Mucosa of descending colon (tissue), 3 donors: ENCODE measurements around the gene AACS. TPM values are rescaled to one million over a fixed set of nuclear protein-coding genes. Genes with fewer than 3 reads are reported as not detected.
A peak's percentile ranks its signal among the peaks of the same experiment; 100 is the strongest.

Source experiments
- ATAC-seq: fragments of 200-7000 bp; cut with Tn5 transposase; one replicate; pipeline ENCODE4 v1.9.1; 2020; ENCODE audit warnings: mild to moderate bottlenecking, moderate library complexity
- DNase-seq, 3 donors: peaks; one replicate each; pipeline ENCODE4 v3.0.0-alpha.2; 2020
- H3K36me3 ChIP-seq: fragments of 200-600 bp; one replicate; pipeline ENCODE4 v1.8.0; 2021; ENCODE audit warnings: low read depth, mild to moderate bottlenecking
- H3K4me1 ChIP-seq: fragments of 200-600 bp; one replicate; pipeline ENCODE4 v1.8.0; 2021; ENCODE audit warnings: low read depth, mild to moderate bottlenecking
- H3K4me3 ChIP-seq: fragments of 200-600 bp; one replicate; pipeline ENCODE4 v1.8.0; 2021; ENCODE audit warnings: mild to moderate bottlenecking
- H3K9me3 ChIP-seq: fragments of 200-600 bp; one replicate; pipeline ENCODE4 v1.8.0; 2021; ENCODE audit warnings: mild to moderate bottlenecking
- intact Hi-C, 2 donors: fragments of 100-400 bp; cut with DNase I in 1 of 2; cut with micrococcal nuclease in 1 of 2; formaldehyde crosslinking; loops; one replicate each; pipeline versions ENCODE4 v1.11.0 to v1.11.1; 2022; cut with DNase I, micrococcal nuclease
- total RNA-seq, 3 donors: library from RNA; stranded (reverse); fragmentation: NEBNext Ultra II Directional in 2 of 3; extraction: Animal tissue kit (Norgen Biotek cat#: 25700) in 2 of 3; gene quantifications; one replicate each; pipeline versions ENCODE4 v1.2.1 to v1.2.4, GENCODE V29; 2021 to 2023
- TF ChIP-seq, protein P1 (sequence below): fragments of 200-600 bp; IDR thresholded peaks from one replicate; pipeline ENCODE4 v1.8.0; 2022; ENCODE audit warnings: antibody characterized with exemption, mild to moderate bottlenecking
- donor health status: DM: no; HTN: no; CAD: no; lungs with moderate emphysema.
- donor health status: DM: no; HTN: no; CAD: no.
- donor health status: DM: no; HTN: yes; CAD: no.

Gene AACS
- total RNA-seq, 3 donors from 2014 or later, result 29.0 to 58.4 (median 39.0) TPM

DNA sequence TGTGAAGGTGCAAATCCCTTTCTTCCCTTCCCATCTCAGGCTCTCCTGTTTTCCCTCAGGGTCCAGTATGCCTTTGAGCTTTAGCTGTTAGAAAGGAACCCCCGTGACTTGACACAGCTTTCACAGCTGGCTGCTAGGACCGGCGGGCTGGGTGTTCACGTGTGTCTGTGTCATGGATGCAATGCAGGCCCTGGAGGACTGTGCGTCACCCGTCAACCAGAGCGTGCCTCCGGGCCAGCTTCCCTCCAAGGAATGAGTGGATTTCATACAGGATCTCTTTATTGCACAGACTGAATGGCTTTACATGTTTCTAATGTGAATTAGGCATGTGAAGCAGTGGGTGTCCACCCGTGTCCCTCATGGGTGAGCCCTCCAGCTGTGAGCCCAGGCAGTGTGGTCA, 77.4 kb downstream of the AACS start:
- H3K9me3 ChIP-seq, result no peaks in the 10 kb centered on the region
- no peaks in the 10 kb centered on the region for H3K4me1 ChIP-seq
- no peaks in the 10 kb centered on the region for H3K36me3 ChIP-seq
- intact Hi-C loops, result no loop called here
- DNase-seq (no peak), ATAC-seq (no peak)
- no peak overlapping the region for H3K4me3 ChIP-seq
- TF ChIP-seq, protein P1, sequence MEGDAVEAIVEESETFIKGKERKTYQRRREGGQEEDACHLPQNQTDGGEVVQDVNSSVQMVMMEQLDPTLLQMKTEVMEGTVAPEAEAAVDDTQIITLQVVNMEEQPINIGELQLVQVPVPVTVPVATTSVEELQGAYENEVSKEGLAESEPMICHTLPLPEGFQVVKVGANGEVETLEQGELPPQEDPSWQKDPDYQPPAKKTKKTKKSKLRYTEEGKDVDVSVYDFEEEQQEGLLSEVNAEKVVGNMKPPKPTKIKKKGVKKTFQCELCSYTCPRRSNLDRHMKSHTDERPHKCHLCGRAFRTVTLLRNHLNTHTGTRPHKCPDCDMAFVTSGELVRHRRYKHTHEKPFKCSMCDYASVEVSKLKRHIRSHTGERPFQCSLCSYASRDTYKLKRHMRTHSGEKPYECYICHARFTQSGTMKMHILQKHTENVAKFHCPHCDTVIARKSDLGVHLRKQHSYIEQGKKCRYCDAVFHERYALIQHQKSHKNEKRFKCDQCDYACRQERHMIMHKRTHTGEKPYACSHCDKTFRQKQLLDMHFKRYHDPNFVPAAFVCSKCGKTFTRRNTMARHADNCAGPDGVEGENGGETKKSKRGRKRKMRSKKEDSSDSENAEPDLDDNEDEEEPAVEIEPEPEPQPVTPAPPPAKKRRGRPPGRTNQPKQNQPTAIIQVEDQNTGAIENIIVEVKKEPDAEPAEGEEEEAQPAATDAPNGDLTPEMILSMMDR, result no peak

- intact Hi-C loops, result no loop called here
- DNase-seq, result peak in 2 of 3 donors; percentile 73
- Histone ChIP-seq H3K4me1 (no peaks in the 10 kb centered on the region), H3K4me3 (no peak overlapping the region), H3K9me3 (no peaks in the 10 kb centered on the region), H3K36me3 (no peaks in the 10 kb centered on the region)
- peak; percentile 88 for ATAC-seq
- TF ChIP-seq, protein P1, result no peak
Measured at GRCh38 chr12:125143491-125143890, 78.3 kb downstream of the AACS start.

- Histone ChIP-seq H3K36me3 (no peaks in the 10 kb centered on the region), H3K4me1 (no peaks in the 10 kb centered on the region), H3K4me3 (no peak overlapping the region), H3K9me3 (no peaks in the 10 kb centered on the region)
- DNase-seq (no peak), ATAC-seq (no peak)
- intact Hi-C loops, result no loop called here
- TF ChIP-seq, protein P1, result no peak
Measured at GRCh38 chr12:125145196-125145595, 80.0 kb downstream of the AACS start.

DNA sequence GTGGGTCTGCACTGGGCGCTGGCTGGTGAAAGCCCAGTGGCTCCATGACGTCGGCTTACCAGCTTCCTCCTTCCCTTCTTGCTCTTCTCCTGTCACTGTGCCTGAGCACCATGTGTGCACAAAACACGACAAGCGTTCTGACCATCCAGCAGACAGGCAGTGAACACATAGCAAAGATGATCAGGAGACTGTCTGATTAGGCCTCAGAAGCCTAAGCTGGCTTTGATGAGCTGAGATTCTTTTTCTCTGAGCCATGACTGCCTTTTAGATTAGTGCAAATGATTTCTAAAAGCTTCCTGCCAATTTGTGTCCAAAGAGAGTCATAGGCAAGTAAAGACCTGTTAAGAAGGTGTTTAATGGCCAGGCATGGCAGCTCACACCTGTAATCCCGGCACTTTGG, 83.1 kb downstream of the AACS start:
- Histone ChIP-seq H3K36me3 (no peaks in the 10 kb centered on the region), H3K4me1 (no peaks in the 10 kb centered on the region), H3K9me3 (no peaks in the 10 kb centered on the region), H3K4me3 (no peak overlapping the region)
- DNase-seq (no peak), ATAC-seq (no peak)
- intact Hi-C loops, result no loop called here
- TF ChIP-seq, protein P1, result no peak

GRCh38 chr12:125149160-125150108, 84.2 kb downstream of the AACS start:
- no peak overlapping the region for H3K4me3 ChIP-seq
- intact Hi-C loops, result no loop called here
- H3K36me3 ChIP-seq, result no peaks in the 10 kb centered on the region
- no peaks in the 10 kb centered on the region for H3K4me1 ChIP-seq
- no peaks in the 10 kb centered on the region for H3K9me3 ChIP-seq
- DNase-seq (no peak), ATAC-seq (peak; percentile 48)
- TF ChIP-seq, protein P1, result no peak
